Ramos (cell line): ENCODE data around the gene ARFGAP3.

Source experiments
- in situ Hi-C: fragments of 300-500 bp; cut with MboI; formaldehyde crosslinking; loops from one replicate; pipeline ENCODE4 v1.14.3; 2022; ENCODE audit warnings: low sequenced_read_pairs; ENCODE audit not compliant: unreplicated experiment

ARFGAP3 gene

GRCh38 chr22:42830161-42830560 lies 26.9 kb downstream of the ARFGAP3 start:
- in situ Hi-C loops, result no loop called here

DNA sequence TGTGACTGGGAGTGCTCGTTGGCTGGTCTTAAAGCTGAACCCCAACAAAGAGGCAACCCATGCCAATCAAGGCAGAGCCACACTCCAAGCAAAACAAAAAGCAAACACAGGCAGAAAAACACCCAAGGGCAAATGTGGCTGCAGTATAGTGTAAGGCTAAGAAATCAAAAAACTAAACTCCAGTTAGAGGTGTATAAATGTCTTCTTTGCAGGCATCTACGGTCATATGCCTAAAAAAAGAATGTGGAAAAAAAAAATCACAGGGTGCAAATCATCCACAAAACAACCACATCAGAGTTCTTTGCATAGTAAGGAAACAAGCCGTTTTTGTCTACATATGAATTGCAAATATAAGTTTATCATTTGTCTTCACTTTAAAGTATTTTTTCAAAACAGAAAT lies 27.8 kb downstream of the ARFGAP3 start:
- in situ Hi-C loops, result no loop called here

- in situ Hi-C loops, result no loop called here
Observed at GRCh38 chr22:42825796-42826195, 31.3 kb downstream of the ARFGAP3 start.

- in situ Hi-C loops, result no loop called here
Observed at GRCh38 chr22:42821386-42821785, 35.7 kb downstream of the ARFGAP3 start.

DNA sequence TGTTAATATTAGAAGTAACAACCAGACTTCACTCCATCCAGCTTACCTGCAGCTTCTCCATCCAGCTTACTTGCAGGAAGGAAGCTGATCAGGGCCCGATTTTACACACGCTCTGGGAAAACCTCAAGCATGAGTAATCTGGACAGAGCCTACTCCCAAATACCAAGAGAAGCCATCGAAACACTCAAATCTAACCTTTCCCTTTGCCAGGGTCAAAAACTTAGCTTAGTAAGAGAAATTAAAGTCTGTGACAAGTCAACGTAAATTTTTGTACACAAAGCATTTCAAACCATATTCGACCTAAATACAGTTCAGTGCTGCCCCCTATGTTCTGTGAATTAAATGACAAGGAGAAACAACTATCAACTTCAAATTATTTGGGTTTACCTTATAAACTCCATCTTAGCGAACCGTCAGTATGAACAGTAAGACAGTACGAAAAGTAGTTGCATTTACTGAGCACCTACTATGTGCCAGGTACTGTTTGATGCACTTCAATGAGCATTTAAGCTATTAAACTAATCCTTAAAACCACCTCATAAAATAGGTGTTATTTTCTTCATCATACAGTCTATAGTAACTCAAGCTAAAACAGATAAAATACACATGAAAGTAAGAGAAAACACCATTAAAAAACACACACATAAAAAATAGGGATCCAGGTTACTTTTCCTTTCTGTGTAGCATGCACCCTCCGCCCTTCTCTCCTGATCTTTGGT lies 36.9 kb downstream of the ARFGAP3 start:
- in situ Hi-C loops, result no loop called here

GRCh38 chr22:42819412-42820044 lies 37.5 kb downstream of the ARFGAP3 start:
- in situ Hi-C loops, result no loop called here

GRCh38 chr22:42817556-42817955 lies 39.5 kb downstream of the ARFGAP3 start:
- in situ Hi-C loops, result no loop called here

DNA sequence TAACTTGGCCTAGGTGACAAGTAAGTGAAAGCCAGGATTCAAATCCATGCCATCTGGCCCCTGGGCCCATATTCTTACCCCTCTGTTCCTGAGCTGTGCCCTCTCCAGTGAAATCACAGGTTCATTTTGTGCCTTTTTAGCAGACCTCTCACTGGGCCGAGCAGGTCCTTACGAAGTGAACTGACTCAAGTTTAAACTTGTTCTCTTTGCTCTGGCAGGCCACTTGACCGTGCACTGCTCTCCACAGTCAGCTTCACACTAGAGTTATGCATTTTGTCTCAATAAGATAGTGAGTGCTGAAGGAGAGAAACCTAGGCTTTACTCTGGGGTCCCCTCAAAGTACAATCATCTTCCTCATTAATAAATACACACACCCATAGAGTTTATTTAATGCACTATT lies 40.7 kb downstream of the ARFGAP3 start:
- in situ Hi-C loops, result no loop called here

- in situ Hi-C loops, result no loop called here
Observed at GRCh38 chr22:42814616-42815015, 42.5 kb downstream of the ARFGAP3 start.

DNA sequence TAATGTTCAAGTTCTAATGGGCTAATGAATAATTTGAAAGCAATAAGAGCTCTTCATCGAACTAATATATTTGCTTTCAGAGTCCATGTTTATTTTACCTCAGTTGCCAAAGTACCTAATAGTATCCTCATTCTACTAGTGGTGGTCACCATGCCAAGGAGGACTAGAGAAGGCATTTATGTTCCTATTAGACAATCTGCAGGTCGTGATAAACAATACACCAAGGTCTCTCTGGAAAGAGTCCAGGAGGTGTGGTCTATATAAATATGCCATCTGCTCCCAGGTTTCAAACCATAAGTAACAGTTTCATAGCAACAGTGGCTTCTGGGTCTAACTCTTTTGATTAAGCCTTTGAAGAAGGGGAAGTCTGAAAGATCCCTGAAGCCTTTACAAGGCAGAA lies 42.9 kb downstream of the ARFGAP3 start:
- in situ Hi-C loops, result no loop called here

- in situ Hi-C loops, result no loop called here
Observed at GRCh38 chr22:42813501-42813900, 43.6 kb downstream of the ARFGAP3 start.

- in situ Hi-C loops, result no loop called here
Observed at GRCh38 chr22:42811459-42811858, 45.6 kb downstream of the ARFGAP3 start.

DNA sequence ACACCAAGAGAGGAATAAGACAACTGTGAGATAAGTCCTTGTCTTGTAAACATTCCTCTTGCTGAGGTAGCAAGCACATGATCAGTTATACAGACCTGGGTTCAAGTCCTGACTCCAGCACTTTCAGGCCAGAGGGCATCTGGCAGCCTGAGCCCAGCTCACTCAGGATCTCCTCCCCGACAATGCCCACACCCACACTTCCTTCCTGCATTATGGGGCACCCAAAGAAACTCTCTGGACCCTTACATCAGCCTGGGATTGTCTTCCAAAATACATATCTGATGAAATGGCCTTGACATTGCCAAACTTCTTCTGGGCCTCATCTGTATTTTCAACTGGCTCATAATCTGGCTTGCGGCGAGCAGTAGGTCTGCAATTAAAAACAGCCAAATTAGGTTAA lies 48.6 kb downstream of the ARFGAP3 start:
- in situ Hi-C loops, result no loop called here

GRCh38 chr22:42807185-42807584 lies 49.9 kb downstream of the ARFGAP3 start:
- in situ Hi-C loops, result no loop called here

DNA sequence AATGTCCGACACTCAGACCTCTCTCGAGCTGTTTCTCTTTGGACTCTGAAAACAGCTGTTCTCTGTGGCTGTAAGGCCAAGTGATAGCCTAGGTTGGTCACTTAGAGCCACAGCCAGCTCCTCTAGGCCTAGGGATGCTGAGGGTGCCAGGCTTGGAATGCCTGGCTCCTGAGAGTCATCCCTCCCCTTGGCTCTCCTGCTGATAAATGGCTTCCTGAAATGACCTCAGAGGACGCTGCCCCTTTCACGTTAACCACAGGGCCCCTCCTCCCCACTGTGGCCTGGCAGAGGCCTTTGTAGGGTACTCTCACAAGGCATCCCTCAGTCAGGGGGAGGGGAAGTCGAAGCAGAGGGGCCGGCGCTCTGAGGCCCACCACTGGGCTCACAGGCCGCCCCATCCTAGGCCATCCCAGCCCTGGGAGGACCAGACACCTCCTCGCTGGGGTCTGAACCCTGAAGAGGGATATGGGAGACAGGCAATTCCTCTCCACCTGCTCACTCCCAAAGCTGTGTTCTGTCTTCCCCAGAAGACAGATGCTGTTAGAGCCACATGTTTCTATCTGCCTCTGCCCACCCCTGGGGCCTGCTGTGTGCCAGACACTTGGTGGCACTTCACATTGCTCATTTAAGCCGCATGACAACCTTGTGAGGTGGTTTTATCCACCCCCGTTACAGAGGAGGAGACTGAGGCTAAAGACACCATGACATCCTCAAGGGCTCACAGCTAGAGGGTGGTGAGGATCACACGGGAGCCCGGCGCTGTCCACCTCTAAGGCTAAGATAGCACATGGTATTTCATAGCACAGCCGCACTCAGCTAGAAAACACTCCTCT lies 50.9 kb downstream of the ARFGAP3 start:
- in situ Hi-C loops, result no loop called here

DNA sequence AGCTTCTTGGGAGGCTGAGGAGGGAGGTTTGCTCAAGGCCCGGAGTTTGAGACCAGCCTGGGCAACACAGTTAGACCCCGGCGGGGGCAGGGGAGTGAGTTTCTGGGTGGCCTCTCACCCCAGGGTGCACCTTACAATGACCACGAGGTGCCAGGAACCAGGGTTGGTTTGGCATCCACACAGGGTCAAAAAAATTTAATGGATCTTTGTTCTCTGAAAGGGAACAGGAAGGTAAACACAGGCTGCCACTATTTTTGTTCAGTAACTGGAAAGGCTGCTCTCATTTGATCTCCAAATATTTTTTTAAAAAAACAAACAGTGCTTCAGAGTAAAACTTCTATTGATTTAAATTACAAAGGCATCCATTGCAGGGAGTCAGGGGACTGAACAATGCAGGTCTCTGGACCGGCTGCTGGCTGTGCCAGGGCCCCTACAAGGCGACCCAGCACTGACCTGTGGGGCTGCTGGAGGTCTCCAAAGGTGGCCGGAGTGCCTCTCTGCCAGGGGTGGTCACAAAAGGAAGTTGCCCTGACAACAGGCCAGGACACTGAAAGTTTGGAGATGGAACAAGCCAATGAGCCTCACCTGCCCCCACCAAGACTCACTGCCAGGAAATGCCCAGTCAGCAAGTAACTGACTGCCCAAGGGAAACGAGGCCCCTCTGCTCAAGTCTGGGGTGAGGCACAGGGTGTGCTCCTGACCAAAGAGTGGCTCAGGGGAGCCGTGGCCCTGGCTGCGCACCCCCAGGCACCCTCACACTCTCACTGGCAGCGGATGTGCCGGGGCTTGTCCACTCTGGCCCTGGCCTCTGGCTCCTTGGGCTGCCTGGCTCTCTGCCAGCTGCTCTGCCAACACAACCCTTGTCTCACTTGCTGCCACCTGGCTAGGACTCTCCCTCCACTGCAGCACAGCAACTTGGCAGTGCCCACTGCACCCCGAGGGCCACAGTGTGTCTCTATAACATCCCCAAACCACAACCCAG lies 51.8 kb downstream of the ARFGAP3 start:
- in situ Hi-C loops, result no loop called here

GRCh38 chr22:42803389-42803788 lies 53.7 kb downstream of the ARFGAP3 start:
- in situ Hi-C loops, result no loop called here

DNA sequence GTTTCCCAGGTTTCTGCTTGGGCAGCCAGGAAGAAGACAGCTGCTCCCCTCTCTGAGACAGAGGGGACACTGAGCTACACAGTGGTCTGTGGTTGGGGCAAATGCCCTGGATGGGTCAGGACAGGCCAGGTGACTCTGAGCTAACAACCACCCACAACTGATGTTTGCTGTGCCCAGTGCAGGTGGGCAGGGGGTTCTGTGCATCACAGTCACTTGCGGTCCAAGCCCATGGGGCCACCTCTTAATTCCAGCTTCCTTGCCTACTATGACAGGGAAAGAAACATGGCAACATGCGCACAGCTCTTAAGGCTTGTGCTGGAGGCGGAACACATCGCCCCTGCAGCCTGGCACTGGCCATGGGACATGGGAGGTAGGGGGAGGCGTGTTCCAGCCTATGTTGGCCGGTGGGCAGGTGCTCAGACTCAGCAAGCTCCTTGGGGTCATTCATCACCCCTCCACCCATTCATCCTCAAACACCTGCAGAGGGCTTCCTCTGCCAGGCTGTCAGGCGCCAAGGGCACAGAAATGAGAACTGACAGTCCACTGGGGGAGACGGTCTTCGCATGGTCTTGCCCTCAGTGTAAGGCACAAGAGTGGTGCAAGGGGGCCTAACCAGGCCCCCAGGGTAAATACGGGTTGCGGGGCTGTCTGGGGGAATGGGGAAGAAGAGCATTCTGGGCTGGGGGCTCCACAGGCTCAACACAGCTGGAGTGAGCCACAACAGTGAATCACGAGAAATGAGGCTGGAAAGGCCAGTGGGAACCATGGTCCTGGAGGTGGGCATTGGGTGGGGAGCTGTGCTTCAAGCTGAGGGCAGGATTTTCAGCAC lies 55.6 kb downstream of the ARFGAP3 start:
- in situ Hi-C loops, result no loop called here
